ENCODE results near the gene STIP1. TPM values are rescaled to one million over a fixed set of nuclear protein-coding genes. Genes with fewer than 3 reads are reported as not detected.

STIP1 gene
- polyA plus RNA-seq, 2 donors: 60.0 to 69.4 TPM

GRCh38 chr11:64207256-64208085 is 21.5 kb downstream of the STIP1 start:
- no peaks in the 10 kb centered on the region for H3K27me3 ChIP-seq (ENCODE audit: control insufficient read depth in 1 of 2, insufficient read depth in 2 of 2, low read length in 2 of 2)
- peak overlapping the region; percentile 26 to 47 for H3K4me3 ChIP-seq (ENCODE audit: low read depth in 1 of 2, low read length in 2 of 2)
- H3K9me3 ChIP-seq (ENCODE audit: control insufficient read depth in 2 of 2, insufficient read depth in 1 of 2, low read depth in 1 of 2, low read length in 1 of 2): no peaks in the 10 kb centered on the region
- peaks cover 13 to 21% of the 10 kb centered on the region in 2 donors for H3K36me3 ChIP-seq (ENCODE audit: control insufficient read depth in 2 of 2, insufficient read depth in 2 of 2, low read length in 1 of 2)
- 53 to 60% methylated on average over 30 of the region's 30 CpGs for WGBS, 2 donors
- peaks cover 0 to 6% of the 10 kb centered on the region in 2 donors for H3K4me1 ChIP-seq (ENCODE audit: control insufficient read depth in 2 of 2, insufficient read depth in 2 of 2, low read length in 1 of 2)
- peak overlapping the region; percentile 73 to 76 for H3K27ac ChIP-seq (ENCODE audit: low read depth in 2 of 2, low read length in 1 of 2)

- Histone ChIP-seq H3K36me3 (ENCODE audit: control insufficient read depth in 2 of 2, insufficient read depth in 2 of 2, low read length in 1 of 2) (peaks cover 5 to 13% of the 10 kb centered on the region in 2 donors), H3K27ac (ENCODE audit: low read depth in 2 of 2, low read length in 1 of 2) (peak overlapping the region; percentile 73 to 76), H3K4me1 (ENCODE audit: control insufficient read depth in 2 of 2, insufficient read depth in 2 of 2, low read length in 1 of 2) (peaks cover 0 to 6% of the 10 kb centered on the region in 2 donors), H3K4me3 (ENCODE audit: low read depth in 1 of 2, low read length in 2 of 2) (peak overlapping the region; percentile 0 to 26), H3K9me3 (ENCODE audit: control insufficient read depth in 2 of 2, insufficient read depth in 1 of 2, low read depth in 1 of 2, low read length in 1 of 2) (no peaks in the 10 kb centered on the region), H3K27me3 (ENCODE audit: control insufficient read depth in 1 of 2, insufficient read depth in 2 of 2, low read length in 2 of 2) (no peaks in the 10 kb centered on the region)
- 79 to 81% methylated on average over 23 of the region's 23 CpGs for WGBS, 2 donors
These were observed 22.3 kb downstream of the STIP1 start for GRCh38 chr11:64208086-64208795.

- peaks cover 3 to 6% of the 10 kb centered on the region in 2 donors for H3K36me3 ChIP-seq (ENCODE audit: control insufficient read depth in 2 of 2, insufficient read depth in 2 of 2, low read length in 1 of 2)
- H3K27ac ChIP-seq (ENCODE audit: low read depth in 2 of 2, low read length in 1 of 2): no peak overlapping the region
- H3K4me3 ChIP-seq (ENCODE audit: low read depth in 1 of 2, low read length in 2 of 2): no peak overlapping the region
- H3K27me3 ChIP-seq (ENCODE audit: control insufficient read depth in 1 of 2, insufficient read depth in 2 of 2, low read length in 2 of 2): no peaks in the 10 kb centered on the region
- peaks cover 0 to 6% of the 10 kb centered on the region in 2 donors for H3K4me1 ChIP-seq (ENCODE audit: control insufficient read depth in 2 of 2, insufficient read depth in 2 of 2, low read length in 1 of 2)
- H3K9me3 ChIP-seq (ENCODE audit: control insufficient read depth in 2 of 2, insufficient read depth in 1 of 2, low read depth in 1 of 2, low read length in 1 of 2): no peaks in the 10 kb centered on the region
- 85 to 91% methylated on average over 18 of the region's 18 CpGs for WGBS, 2 donors
These were observed 23.0 kb downstream of the STIP1 start for GRCh38 chr11:64208796-64209562.

- 82 to 86% methylated on average over 8 of the region's 8 CpGs for WGBS, 2 donors
- peaks cover 3% of the 10 kb centered on the region in 2 donors for H3K36me3 ChIP-seq (ENCODE audit: control insufficient read depth in 2 of 2, insufficient read depth in 2 of 2, low read length in 1 of 2)
These were observed 23.5 kb downstream of the STIP1 start for GRCh38 chr11:64209563-64209843.

GRCh38 chr11:64210301-64211020 is 24.5 kb downstream of the STIP1 start:
- WGBS, 2 donors: 89 to 93% methylated on average over 24 of the region's 24 CpGs
- Histone ChIP-seq H3K4me1 (ENCODE audit: control insufficient read depth in 2 of 2, insufficient read depth in 2 of 2, low read length in 1 of 2) (peaks cover 0 to 6% of the 10 kb centered on the region in 2 donors), H3K4me3 (ENCODE audit: low read depth in 1 of 2, low read length in 2 of 2) (no peak overlapping the region), H3K36me3 (ENCODE audit: control insufficient read depth in 2 of 2, insufficient read depth in 2 of 2, low read length in 1 of 2) (peaks cover 3% of the 10 kb centered on the region in 2 donors), H3K27ac (ENCODE audit: low read depth in 2 of 2, low read length in 1 of 2) (no peak overlapping the region), H3K27me3 (ENCODE audit: control insufficient read depth in 1 of 2, insufficient read depth in 2 of 2, low read length in 2 of 2) (no peaks in the 10 kb centered on the region), H3K9me3 (ENCODE audit: control insufficient read depth in 2 of 2, insufficient read depth in 1 of 2, low read depth in 1 of 2, low read length in 1 of 2) (no peaks in the 10 kb centered on the region)

More at GRCh38 chr11:64209563-64209843, 23.5 kb downstream of the STIP1 start:
- H3K4me3 ChIP-seq (ENCODE audit: low read depth in 1 of 2, low read length in 2 of 2): no peak overlapping the region
- no peaks in the 10 kb centered on the region for H3K9me3 ChIP-seq (ENCODE audit: control insufficient read depth in 2 of 2, insufficient read depth in 1 of 2, low read depth in 1 of 2, low read length in 1 of 2)
- H3K4me1 ChIP-seq (ENCODE audit: control insufficient read depth in 2 of 2, insufficient read depth in 2 of 2, low read length in 1 of 2): peaks cover 0 to 6% of the 10 kb centered on the region in 2 donors
- no peak overlapping the region for H3K27ac ChIP-seq (ENCODE audit: low read depth in 2 of 2, low read length in 1 of 2)
- no peaks in the 10 kb centered on the region for H3K27me3 ChIP-seq (ENCODE audit: control insufficient read depth in 1 of 2, insufficient read depth in 2 of 2, low read length in 2 of 2)

- no peaks in the 10 kb centered on the region for H3K27me3 ChIP-seq (ENCODE audit: control insufficient read depth in 1 of 2, insufficient read depth in 2 of 2, low read length in 2 of 2)
- WGBS, 2 donors: 78 to 88% methylated on average over 27 to 30 of the region's 30 CpGs
- H3K36me3 ChIP-seq (ENCODE audit: control insufficient read depth in 2 of 2, insufficient read depth in 2 of 2, low read length in 1 of 2): no peaks in the 10 kb centered on the region
- H3K9me3 ChIP-seq (ENCODE audit: control insufficient read depth in 2 of 2, insufficient read depth in 1 of 2, low read depth in 1 of 2, low read length in 1 of 2): no peaks in the 10 kb centered on the region
- H3K27ac ChIP-seq (ENCODE audit: low read depth in 2 of 2, low read length in 1 of 2): no peak overlapping the region
- no peak overlapping the region for H3K4me3 ChIP-seq (ENCODE audit: low read depth in 1 of 2, low read length in 2 of 2)
- peaks cover 0 to 6% of the 10 kb centered on the region in 2 donors for H3K4me1 ChIP-seq (ENCODE audit: control insufficient read depth in 2 of 2, insufficient read depth in 2 of 2, low read length in 1 of 2)
These were observed 25.4 kb downstream of the STIP1 start for GRCh38 chr11:64211181-64211872.

GRCh38 chr11:64216879-64217278 is 30.9 kb downstream of the STIP1 start:
- Histone ChIP-seq H3K9me3 (ENCODE audit: control insufficient read depth in 2 of 2, insufficient read depth in 1 of 2, low read depth in 1 of 2, low read length in 1 of 2) (no peaks in the 10 kb centered on the region), H3K4me1 (ENCODE audit: control insufficient read depth in 2 of 2, insufficient read depth in 2 of 2, low read length in 1 of 2) (no peaks in the 10 kb centered on the region), H3K36me3 (ENCODE audit: control insufficient read depth in 2 of 2, insufficient read depth in 2 of 2, low read length in 1 of 2) (peaks cover 0 to 5% of the 10 kb centered on the region in 2 donors), H3K27ac (ENCODE audit: low read depth in 2 of 2, low read length in 1 of 2) (no peak overlapping the region), H3K4me3 (ENCODE audit: low read depth in 1 of 2, low read length in 2 of 2) (no peak overlapping the region), H3K27me3 (ENCODE audit: control insufficient read depth in 1 of 2, insufficient read depth in 2 of 2, low read length in 2 of 2) (no peaks in the 10 kb centered on the region)
- WGBS, 2 donors: 81 to 83% methylated on average over 6 of the region's 6 CpGs

GRCh38 chr11:64218628-64219353 is 32.8 kb downstream of the STIP1 start:
- Histone ChIP-seq H3K27me3 (ENCODE audit: control insufficient read depth in 1 of 2, insufficient read depth in 2 of 2, low read length in 2 of 2) (no peaks in the 10 kb centered on the region), H3K4me1 (ENCODE audit: control insufficient read depth in 2 of 2, insufficient read depth in 2 of 2, low read length in 1 of 2) (peaks cover 0 to 10% of the 10 kb centered on the region in 2 donors), H3K4me3 (ENCODE audit: low read depth in 1 of 2, low read length in 2 of 2) (no peak overlapping the region), H3K36me3 (ENCODE audit: control insufficient read depth in 2 of 2, insufficient read depth in 2 of 2, low read length in 1 of 2) (peaks cover 0 to 12% of the 10 kb centered on the region in 2 donors), H3K27ac (ENCODE audit: low read depth in 2 of 2, low read length in 1 of 2) (no peak overlapping the region), H3K9me3 (ENCODE audit: control insufficient read depth in 2 of 2, insufficient read depth in 1 of 2, low read depth in 1 of 2, low read length in 1 of 2) (no peaks in the 10 kb centered on the region)
- WGBS, 2 donors: 67 to 71% methylated on average over 10 to 11 of the region's 11 CpGs

All from esophagus (tissue), 2 donors.